ENCODE results near the gene SND1. TPM values are rescaled to one million over a fixed set of nuclear protein-coding genes. Genes with fewer than 3 reads are reported as not detected.

SND1 gene
- total RNA-seq, 4 donors from 2014 or later, result 64.3 to 77.0 (median 70.4) TPM

- no peak for DNase-seq
- no peaks in the 10 kb centered on the region for H3K36me3 ChIP-seq
- 96 to 100% methylated on average over 1 of the region's 1 CpG for WGBS, 2 donors (ENCODE audit: low coverage in 1 of 2)
- H3K9me3 ChIP-seq, result no peaks in the 10 kb centered on the region
- peaks cover 13 to 40% (median 28%) of the 10 kb centered on the region in 4 donors for H3K4me1 ChIP-seq
- H3K27ac ChIP-seq, result no peak overlapping the region
- TF ChIP-seq POLR2AphosphoS5 (IDR thresholded peaks at IDR 0.05) (no peak), POLR2A (IDR thresholded peaks at IDR 0.05) (no peak), EP300 (IDR thresholded peaks at IDR 0.05; ENCODE audit: low read depth) (no peak), CTCF (IDR thresholded peaks at IDR 0.05) (no peak)
- no peaks in the 10 kb centered on the region for H3K27me3 ChIP-seq
- no peak overlapping the region for H3K4me3 ChIP-seq
- in situ Hi-C loops (cut with MboI; ENCODE audit: low pct_ligation_motif_present in 1 of 4, low pct_unique_long_range_greater_than_20kb in 1 of 4, low sequenced_read_pairs in 3 of 4) (no loop called here), intact Hi-C loops (cut with DNase I; ENCODE audit: low total_unique reads) (no loop called here)
These were observed 280.1 kb downstream of the SND1 start for GRCh38 chr7:127932076-127932475.

GRCh38 chr7:127932496-127932895, 280.5 kb downstream of the SND1 start:
- Histone ChIP-seq H3K36me3 (no peaks in the 10 kb centered on the region), H3K9me3 (no peaks in the 10 kb centered on the region), H3K4me3 (no peak overlapping the region), H3K4me1 (peaks cover 10 to 37% (median 25%) of the 10 kb centered on the region in 4 donors), H3K27me3 (no peaks in the 10 kb centered on the region), H3K27ac (no peak overlapping the region)
- WGBS, 2 donors (ENCODE audit: low coverage in 1 of 2), result 100% methylated on average over 1 of the region's 1 CpG
- intact Hi-C loops (cut with DNase I; ENCODE audit: low total_unique reads) (no loop called here), in situ Hi-C loops (cut with MboI; ENCODE audit: low pct_ligation_motif_present in 1 of 4, low pct_unique_long_range_greater_than_20kb in 1 of 4, low sequenced_read_pairs in 3 of 4) (no loop called here)
- no peak for DNase-seq
- no peak for TF ChIP-seq POLR2A (IDR thresholded peaks at IDR 0.05)
- TF ChIP-seq CTCF (IDR thresholded peaks at IDR 0.05), result no peak
- no peak for TF ChIP-seq EP300 (IDR thresholded peaks at IDR 0.05; ENCODE audit: low read depth)
- no peak for TF ChIP-seq POLR2AphosphoS5 (IDR thresholded peaks at IDR 0.05)

GRCh38 chr7:127933146-127933545, 281.2 kb downstream of the SND1 start:
- intact Hi-C loops (cut with DNase I; ENCODE audit: low total_unique reads) (no loop called here), in situ Hi-C loops (cut with MboI; ENCODE audit: low pct_ligation_motif_present in 1 of 4, low pct_unique_long_range_greater_than_20kb in 1 of 4, low sequenced_read_pairs in 3 of 4) (no loop called here)
- no peaks in the 10 kb centered on the region for H3K36me3 ChIP-seq
- DNase-seq, result no peak
- TF ChIP-seq EP300 (IDR thresholded peaks at IDR 0.05; ENCODE audit: low read depth), result no peak
- no peak for TF ChIP-seq POLR2AphosphoS5 (IDR thresholded peaks at IDR 0.05)
- TF ChIP-seq POLR2A (IDR thresholded peaks at IDR 0.05), result no peak
- no peak for TF ChIP-seq CTCF (IDR thresholded peaks at IDR 0.05)
- WGBS, 2 donors (ENCODE audit: low coverage in 1 of 2), result 86 to 93% methylated on average over 4 of the region's 4 CpGs
- no peak overlapping the region for H3K4me3 ChIP-seq
- H3K4me1 ChIP-seq, result peaks cover 4 to 30% (median 24%) of the 10 kb centered on the region in 4 donors
- H3K27me3 ChIP-seq, result no peaks in the 10 kb centered on the region
- no peak overlapping the region for H3K27ac ChIP-seq
- no peaks in the 10 kb centered on the region for H3K9me3 ChIP-seq

- in situ Hi-C loops (cut with MboI; ENCODE audit: low pct_ligation_motif_present in 1 of 4, low pct_unique_long_range_greater_than_20kb in 1 of 4, low sequenced_read_pairs in 3 of 4), result no loop called here
- TF ChIP-seq POLR2A (IDR thresholded peaks at IDR 0.05) (no peak), EP300 (IDR thresholded peaks at IDR 0.05; ENCODE audit: low read depth) (no peak), CTCF (IDR thresholded peaks at IDR 0.05) (no peak), POLR2AphosphoS5 (IDR thresholded peaks at IDR 0.05) (no peak)
- no peak for DNase-seq
- WGBS, 2 donors (ENCODE audit: low coverage in 1 of 2), result 90 to 96% methylated on average over 4 to 5 of the region's 5 CpGs
- H3K4me3 ChIP-seq, result no peak overlapping the region
- H3K27me3 ChIP-seq, result no peaks in the 10 kb centered on the region
- H3K4me1 ChIP-seq, result peaks cover 3 to 15% (median 10%) of the 10 kb centered on the region in 4 donors
- H3K27ac ChIP-seq, result no peak overlapping the region
- no peaks in the 10 kb centered on the region for H3K9me3 ChIP-seq
- H3K36me3 ChIP-seq, result no peaks in the 10 kb centered on the region
- intact Hi-C loops (cut with DNase I; ENCODE audit: low total_unique reads), result no loop called here
These were observed 282.7 kb downstream of the SND1 start for GRCh38 chr7:127934711-127935110.

Measured in transverse colon (tissue), 4 donors.